Measurements from ENCODE around the gene M1AP. TPM values are rescaled to one million over a fixed set of nuclear protein-coding genes. Genes with fewer than 3 reads are reported as not detected.
"Not testable (repeated sequence)": the region's sequence is repeated elsewhere in the genome, so short reads cannot be mapped to it uniquely, and the experiment has no call there.

M1AP gene
- total RNA-seq, 1 donor from 2014 or later: not detected

- DNase-seq: no peak
Observed at GRCh38 chr2:74653589-74653984, 5.5 kb upstream of the M1AP start.

DNA sequence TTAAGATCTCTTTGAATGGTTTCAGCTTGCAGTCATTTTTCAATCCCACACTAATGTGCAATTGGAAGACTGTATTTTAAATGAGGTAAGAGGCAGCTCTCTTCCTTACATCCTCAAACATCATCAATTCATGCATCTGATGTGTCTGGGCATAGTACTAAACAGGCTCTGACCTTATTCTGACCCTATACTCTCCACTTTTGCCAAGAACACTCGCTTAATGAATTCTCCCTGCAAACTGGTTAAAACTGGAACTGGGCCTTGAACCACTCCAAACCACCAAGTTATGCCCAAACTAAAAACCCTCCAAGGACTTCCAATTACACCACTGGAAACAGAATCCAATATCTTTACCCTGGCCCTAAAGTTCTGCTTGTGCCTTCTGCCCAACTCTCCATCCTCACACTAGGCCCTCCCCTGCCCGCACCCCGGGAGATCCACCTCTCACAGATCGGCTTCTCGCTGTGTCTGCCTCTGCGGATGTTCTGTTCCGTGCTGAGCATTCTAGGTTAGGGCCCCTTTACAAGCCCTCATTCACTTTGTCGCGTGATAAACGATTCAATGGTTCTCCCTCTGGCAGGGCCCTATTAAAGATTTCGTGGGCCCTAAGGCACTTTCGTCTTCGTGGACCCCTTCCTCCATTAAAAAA is 1.2 kb downstream of the M1AP start:
- no peak for DNase-seq

GRCh38 chr2:74646201-74646600 is 1.9 kb downstream of the M1AP start:
- DNase-seq: no peak

DNA sequence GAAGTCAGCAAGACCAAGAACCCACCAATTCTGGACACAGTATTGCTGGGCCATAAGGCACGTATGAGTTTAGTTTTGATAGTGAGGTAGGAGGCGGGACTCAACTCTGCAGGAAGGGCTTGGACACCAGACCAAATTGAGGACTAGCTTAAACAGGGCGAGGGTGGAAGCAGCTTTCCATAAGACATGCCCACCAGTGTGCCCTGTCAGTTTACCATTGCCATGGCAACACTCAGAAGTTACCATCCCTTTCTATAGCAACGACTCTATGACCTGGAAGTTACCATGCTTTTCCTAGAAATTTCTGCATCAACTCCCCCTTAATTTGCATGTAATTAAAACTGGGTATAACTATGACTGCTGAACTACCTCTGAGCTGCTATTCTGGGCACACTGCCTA is 2.8 kb downstream of the M1AP start:
- DNase-seq: no peak

DNA sequence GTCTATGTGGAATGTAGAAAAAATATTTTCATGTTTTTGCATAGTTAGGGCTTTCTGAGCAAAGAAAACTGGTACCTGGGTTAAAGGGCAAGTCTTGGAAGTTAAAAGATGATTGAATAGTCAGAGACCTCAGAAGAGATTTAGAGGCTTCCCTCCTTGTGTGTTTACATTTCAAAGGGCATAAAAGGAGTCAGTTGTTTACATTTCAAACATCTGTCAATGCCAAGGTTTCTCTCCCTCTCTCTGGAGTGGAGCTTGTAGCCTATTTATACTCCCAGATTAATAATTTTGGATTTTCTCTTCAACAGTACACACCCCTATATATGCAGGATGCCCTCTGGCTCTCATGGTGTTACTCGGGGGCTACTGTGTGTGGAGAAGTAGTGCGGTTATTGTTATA is 8.6 kb downstream of the M1AP start:
- no peak for DNase-seq

GRCh38 chr2:74632939-74633312 is 15.2 kb downstream of the M1AP start:
- DNase-seq: no peak

DNA sequence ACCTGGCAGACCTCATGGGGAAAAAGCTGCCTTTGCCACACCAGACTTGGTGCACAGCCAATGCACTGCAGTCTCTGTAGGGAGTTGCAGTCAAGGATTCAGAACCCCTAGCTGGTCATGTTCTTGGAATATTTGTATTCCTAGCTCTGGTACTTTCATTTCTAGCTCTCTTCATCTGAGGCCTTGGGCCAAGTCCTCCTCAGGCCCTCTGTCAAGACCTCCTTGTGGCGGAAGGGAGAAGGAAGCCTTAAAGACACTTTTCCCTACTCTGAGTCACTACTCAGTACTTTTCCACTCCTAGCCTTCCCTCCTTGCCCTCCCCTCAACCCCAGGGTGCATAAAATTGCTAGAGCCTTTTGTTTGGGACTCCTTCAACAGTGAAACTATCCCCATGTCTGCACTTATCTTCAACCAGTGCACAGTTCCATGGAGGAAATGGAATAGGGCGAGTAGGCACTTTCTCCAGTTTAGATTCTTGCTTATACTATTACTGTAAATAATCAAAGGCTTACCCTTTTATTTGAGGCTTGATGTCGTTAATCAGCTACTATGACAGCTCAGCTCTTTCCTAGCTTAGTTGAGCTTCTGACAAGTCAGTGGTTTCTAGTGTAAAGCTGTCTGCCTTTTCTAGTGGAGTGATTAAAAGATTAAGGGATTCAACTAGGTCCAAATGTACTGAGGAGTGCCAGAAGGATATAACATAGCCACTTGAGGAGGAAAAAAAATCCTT is 15.8 kb downstream of the M1AP start:
- no peak for DNase-seq

DNA sequence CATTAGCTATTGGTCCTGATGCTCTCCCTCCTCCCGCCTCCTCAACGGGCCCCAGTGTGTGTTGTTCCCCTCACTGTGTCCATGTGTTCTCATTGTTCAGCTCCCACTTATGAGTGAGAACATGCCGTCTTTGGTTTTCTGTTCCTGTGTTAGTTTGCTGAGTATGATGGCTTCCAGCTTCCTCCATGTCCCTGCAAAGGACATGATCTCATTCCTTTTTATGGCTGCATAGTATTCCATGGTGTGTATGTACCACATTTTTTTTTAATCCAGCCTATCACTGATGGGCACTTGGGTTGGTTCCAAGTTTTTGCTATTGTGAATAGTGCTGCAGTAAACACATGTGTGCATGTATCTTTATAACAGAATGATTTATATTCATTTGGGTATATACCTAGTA is 17.7 kb downstream of the M1AP start:
- DNase-seq: not testable (repeated sequence)

DNA sequence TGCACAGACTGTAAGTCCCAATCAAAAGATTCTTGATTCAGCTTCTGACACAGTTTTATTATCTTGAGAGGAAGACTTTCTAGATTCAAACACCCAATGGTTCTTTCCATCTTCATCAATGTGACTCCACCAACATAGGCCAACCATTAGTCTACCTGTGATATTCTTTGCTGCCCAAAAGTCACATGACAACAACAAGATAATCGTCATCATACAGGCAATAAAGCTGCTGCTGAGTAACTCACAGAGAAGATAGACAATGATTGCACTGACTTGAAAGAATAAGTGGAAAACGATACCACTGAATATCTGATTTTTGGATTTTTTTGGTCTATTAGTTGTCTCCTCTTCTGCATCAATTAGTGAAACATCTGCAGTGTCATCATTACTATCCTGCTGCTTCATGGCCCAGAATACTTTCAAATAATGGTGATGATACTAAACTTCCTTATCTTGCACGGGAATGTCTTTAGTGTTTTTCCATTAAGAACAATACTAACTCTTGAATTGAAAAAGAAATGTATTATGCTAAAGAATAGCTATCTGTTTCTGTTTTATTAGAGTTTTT is 19.5 kb downstream of the M1AP start:
- no peak for DNase-seq

- no peak for DNase-seq
Observed at GRCh38 chr2:74625658-74626425, 22.3 kb downstream of the M1AP start.

DNA sequence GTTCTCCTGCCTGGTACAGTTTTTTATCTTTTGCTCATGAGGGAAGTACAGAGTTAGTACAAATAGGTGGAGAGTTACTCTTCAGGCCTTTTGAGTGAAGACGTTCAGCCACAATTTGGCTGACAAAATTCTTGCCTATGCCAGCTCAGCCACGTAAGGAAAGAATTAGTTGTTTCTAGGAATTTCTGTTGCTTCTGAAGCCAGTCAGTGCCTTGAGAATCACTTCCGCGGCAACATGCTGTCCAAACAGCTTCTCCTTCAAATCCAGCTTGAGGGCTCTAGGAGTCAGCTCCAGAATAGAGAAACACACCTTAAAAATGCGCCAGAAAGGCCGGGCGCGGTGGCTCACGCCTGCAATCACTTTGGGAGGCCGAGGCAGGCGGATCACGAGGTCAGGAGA is 27.5 kb downstream of the M1AP start:
- DNase-seq: no peak

GRCh38 chr2:74619651-74620297 is 28.4 kb downstream of the M1AP start:
- no peak for DNase-seq

DNA sequence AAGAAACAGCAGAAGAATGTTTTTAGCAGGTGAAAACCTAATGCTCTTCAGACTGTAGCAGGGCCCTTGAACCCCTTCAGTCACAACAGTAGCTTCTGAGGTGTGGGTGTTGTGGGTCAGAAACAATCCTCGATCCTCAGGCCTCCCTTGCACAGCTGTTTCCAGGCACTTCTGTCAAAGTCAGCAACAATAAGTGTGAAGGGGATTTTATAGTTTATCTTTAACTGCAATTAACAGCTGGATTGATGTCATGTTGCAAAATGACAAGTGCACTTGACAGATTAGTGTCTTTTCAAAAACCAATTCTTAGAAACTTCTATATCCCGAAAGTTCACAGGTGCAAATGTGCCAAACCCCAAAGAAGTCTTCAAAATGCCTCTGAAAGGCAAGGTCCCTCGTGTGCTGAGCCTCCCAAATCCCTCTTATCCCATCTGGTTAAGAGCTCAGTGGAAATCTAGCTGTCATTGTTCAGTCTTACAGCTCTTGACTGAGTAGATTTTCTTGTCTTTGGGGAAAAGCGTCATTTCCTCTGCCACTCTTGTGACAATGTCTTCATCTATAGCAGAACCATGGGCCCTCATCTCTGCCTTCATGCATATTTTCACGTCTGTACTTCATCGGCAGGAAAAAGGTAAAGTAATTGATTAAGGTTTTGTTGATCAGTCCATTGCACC is 29.6 kb downstream of the M1AP start:
- no peak for DNase-seq

GRCh38 chr2:74617122-74617521 is 31.0 kb downstream of the M1AP start:
- no peak for DNase-seq

GRCh38 chr2:74606927-74607326 is 41.2 kb downstream of the M1AP start:
- DNase-seq: no peak

DNA sequence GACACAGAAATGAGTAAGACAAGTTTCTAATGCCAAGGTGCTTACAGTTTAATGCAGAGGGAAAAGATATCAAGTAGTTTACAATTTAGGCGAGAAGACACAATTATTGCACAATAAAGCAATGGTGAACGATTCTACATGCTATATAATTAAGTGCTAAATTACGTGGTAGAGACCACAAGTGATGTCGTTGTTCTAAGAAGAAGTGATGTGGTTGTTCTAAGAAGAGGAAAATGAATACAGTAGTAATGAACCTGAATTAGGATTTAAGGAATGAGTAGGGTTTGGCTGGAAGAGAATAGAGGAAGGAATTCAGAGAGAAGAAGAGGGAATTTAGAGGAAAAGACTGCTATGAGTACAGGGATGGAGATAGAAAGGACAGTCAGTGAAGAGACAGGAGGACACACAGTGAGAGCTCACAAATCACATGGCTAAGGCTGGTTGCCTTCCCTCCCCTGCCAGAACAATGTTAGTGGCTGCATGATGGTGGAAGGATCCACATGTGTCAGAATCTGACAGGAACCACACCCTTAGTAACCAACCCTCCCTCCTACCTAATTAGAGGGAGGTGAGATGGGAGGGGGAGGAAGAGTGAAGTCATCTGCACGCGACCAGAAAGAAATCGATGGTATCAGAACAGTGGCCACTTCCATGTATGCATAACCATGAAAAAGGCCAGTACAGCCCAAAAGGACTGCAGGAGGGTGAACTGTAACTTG is 44.7 kb downstream of the M1AP start:
- DNase-seq: no peak

DNA sequence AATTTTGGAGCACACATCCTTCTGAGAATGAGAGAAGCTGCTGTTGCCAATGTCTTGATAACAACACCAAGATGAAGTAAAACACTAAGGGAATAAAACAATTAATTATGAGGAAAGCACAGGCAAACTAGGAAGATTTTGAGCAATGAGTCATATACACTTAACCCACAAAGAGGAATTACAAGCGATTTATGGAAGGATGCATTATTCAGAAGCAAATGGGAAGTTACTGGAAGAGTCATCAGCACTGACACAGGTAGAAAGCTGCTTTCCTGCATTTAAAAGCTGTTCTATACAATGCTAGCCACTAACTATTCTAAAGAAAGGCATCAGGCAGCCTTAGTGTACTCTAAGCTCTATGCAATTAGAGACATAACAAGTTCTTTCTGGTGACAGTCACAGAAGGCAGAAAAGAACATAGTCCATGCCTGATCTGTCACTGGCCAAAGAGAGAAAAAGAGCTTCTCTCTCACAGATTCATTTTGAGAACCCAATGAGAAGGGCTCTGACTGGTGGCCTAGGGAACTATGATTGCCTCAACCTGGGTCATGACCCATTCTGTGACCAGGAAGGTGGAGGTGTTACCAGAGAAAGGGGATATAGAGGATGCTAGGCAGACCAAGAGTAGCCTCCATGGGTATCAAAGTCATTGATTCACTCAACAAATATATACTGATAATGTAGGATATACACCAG is 45.4 kb downstream of the M1AP start:
- no peak for DNase-seq

GRCh38 chr2:74599676-74600075 is 48.5 kb downstream of the M1AP start:
- no peak for DNase-seq

- DNase-seq: no peak
Observed at GRCh38 chr2:74597410-74597809, 50.7 kb downstream of the M1AP start.

GRCh38 chr2:74596584-74596983 is 51.5 kb downstream of the M1AP start:
- DNase-seq: no peak

All from occipital lobe (tissue), 2 donors.